Measurements from ENCODE around the gene EMILIN1. TPM values are rescaled to one million over a fixed set of nuclear protein-coding genes. Genes with fewer than 3 reads are reported as not detected.

Gene EMILIN1
- total and polyA plus RNA-seq, 2 of the 8 experiments (the other 6 are each of a cell fraction or from before 2014, with no cell fraction given), result 1.9 to 3.0 TPM

DNA sequence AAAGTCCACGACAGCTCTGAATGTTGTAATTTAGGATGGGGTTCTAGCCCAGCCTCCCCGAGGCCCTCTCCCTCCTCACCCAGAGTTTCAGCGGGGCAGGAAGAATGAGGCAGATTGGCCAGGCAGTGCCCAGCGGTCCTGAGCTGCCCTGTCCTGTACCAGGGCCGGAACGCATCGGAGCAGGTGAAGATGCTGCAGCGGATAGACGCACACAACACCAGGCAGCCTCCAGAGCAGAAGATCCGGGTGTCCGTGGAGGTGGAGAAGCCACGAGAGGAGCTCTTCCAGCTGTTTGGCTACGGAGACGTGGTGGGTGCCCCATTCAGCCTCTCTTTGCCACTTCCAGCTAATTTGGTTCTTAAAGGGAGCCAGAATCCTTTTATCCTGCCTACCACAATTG, 18.9 kb downstream of the EMILIN1 start:
- H3K23me2 ChIP-seq (ENCODE audit: low read depth, low read length), result no peaks in the 10 kb centered on the region
- no peak overlapping the region for H3K14ac ChIP-seq (ENCODE audit: insufficient read length)
- H3K56ac ChIP-seq (replicated peaks; ENCODE audit: insufficient read length, low read depth, low read length), result no peak overlapping the region
- H2BK5ac ChIP-seq (ENCODE audit: low read depth, low read length), result no peak overlapping the region
- no peaks in the 10 kb centered on the region for H3K9me3 ChIP-seq (ENCODE audit: insufficient read depth in 2 of 2, low read depth in 1 of 2, low read length in 1 of 2)
- H3K4me1 ChIP-seq (replicated peaks in 1 of 4; ENCODE audit: control insufficient read depth in 3 of 4, insufficient read depth in 4 of 4, low read length in 3 of 4), result peaks cover 0 to 2% (median under 1%) of the 10 kb centered on the region in 4 experiments; a peak in 2 of 7 replicates
- H3K4me2 ChIP-seq (ENCODE audit: insufficient read depth in 1 of 2, low read depth in 2 of 2, low read length in 2 of 2), result no peak overlapping the region
- H3K79me1 ChIP-seq (ENCODE audit: low read depth, low read length), result no peaks in the 10 kb centered on the region; the same call in 1 of the 2 replicates
- no peaks in the 10 kb centered on the region for H3K27me3 ChIP-seq (replicated peaks in 1 of 4; ENCODE audit: control insufficient read depth in 3 of 4, extremely low read depth in 1 of 4, insufficient read depth in 3 of 4, low read length in 3 of 4)
- H3K36me3 ChIP-seq (ENCODE audit: control insufficient read depth in 2 of 4, insufficient read depth in 4 of 4, low read length in 3 of 4), result no peaks in the 10 kb centered on the region
- no peak overlapping the region for H3K18ac ChIP-seq (ENCODE audit: extremely low read depth, low read length)
- H2AK5ac ChIP-seq (ENCODE audit: low read depth, low read length), result no peak overlapping the region
- H4K91ac ChIP-seq (replicated peaks; ENCODE audit: insufficient read length, low read length), result no peak overlapping the region
- 87% methylated on average over 14 of the region's 14 CpGs; no CpG with 5 or more reads in 1 of the 2 experiments for WGBS, 2 experiments (ENCODE audit: extremely low coverage in 1 of 2, insufficient coverage in 1 of 2, insufficient read length in 1 of 2, insufficient replicate concordance in 2 of 2, low coverage in 1 of 2, low lambda C conversion rate in 2 of 2, missing lambda C conversion rate in 1 of 2)
- no peak overlapping the region for H3K27ac ChIP-seq (ENCODE audit: low read depth, low read length)
- no peaks in the 10 kb centered on the region for H3K79me2 ChIP-seq (ENCODE audit: control insufficient read depth in 1 of 2, insufficient read depth in 2 of 2, low read length in 2 of 2)
- H3K9ac ChIP-seq (replicated peaks in 1 of 4; ENCODE audit: extremely low read depth in 1 of 4, low read depth in 3 of 4, low read length in 3 of 4), result no peak overlapping the region
- H3K4ac ChIP-seq (replicated peaks; ENCODE audit: insufficient read length, low read depth, low read length), result no peak overlapping the region
- no peak overlapping the region for H2BK120ac ChIP-seq (replicated peaks; ENCODE audit: low read depth, low read length)
- H4K20me1 ChIP-seq (replicated peaks in 1 of 2; ENCODE audit: control insufficient read depth in 1 of 2, insufficient read depth in 2 of 2, low read length in 2 of 2), result peaks cover 0 to 3% of the 10 kb centered on the region in 2 experiments
- ChIA-PET POLR2A (ENCODE audit: partially characterized antibody) (interaction anchor here (0.8 to 3.4 kb wide), 8 partner anchors 10 to 137 kb away, joined by 3 to 10 read pairs (median 4); partner anchors contain the start of genes ABHD1, KHK and PREB), CTCF (ENCODE audit: partially characterized antibody) (interaction anchor here (0.6 to 12.7 kb wide), 23 partner anchors 8 to 206 kb away, joined by 3 to 120 read pairs (median 5); partner anchors contain the start of genes KHK, PREB, SLC30A3 and TMEM214)
- FAIRE-seq (no peak), DNase-seq (ENCODE audit: low read depth in 1 of 2, low spot score in 2 of 2) (no peak)
- no peak overlapping the region for H4K8ac ChIP-seq (ENCODE audit: extremely low read depth, insufficient read depth, low read length)
- TF ChIP-seq BACH1 (IDR thresholded peaks at IDR 0.05; ENCODE audit: low read length), result no peak
- TF ChIP-seq, protein P1, sequence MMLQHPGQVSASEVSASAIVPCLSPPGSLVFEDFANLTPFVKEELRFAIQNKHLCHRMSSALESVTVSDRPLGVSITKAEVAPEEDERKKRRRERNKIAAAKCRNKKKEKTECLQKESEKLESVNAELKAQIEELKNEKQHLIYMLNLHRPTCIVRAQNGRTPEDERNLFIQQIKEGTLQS (IDR thresholded peaks at IDR 0.05; ENCODE audit: insufficient read depth, low read depth, low read length), result no peak
- TF ChIP-seq, protein P2, sequence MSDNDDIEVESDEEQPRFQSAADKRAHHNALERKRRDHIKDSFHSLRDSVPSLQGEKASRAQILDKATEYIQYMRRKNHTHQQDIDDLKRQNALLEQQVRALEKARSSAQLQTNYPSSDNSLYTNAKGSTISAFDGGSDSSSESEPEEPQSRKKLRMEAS (IDR thresholded peaks at IDR 0.05), result no peak
- no peak for TF ChIP-seq SAP30 (IDR thresholded peaks at IDR 0.05; ENCODE audit: insufficient read depth, insufficient replicate concordance, low read length)
- no peak for TF ChIP-seq SP2 (IDR thresholded peaks at IDR 0.05; ENCODE audit: low read length)
- TF ChIP-seq RFX5 (IDR thresholded peaks at IDR 0.05; ENCODE audit: borderline replicate concordance, low read depth, low read length), result no peak
- no peak for TF ChIP-seq HDAC6 (IDR thresholded peaks at IDR 0.05; ENCODE audit: low read depth, low read length)
- TF ChIP-seq NANOG (IDR thresholded peaks at IDR 0.05; ENCODE audit: insufficient read depth, low read depth, low read length, poor library complexity, severe bottlenecking), result no peak
- no peak for TF ChIP-seq CTBP2 (IDR thresholded peaks at IDR 0.05; ENCODE audit: borderline replicate concordance, insufficient read depth, insufficient read length, low read length)
- no peak overlapping the region for H3K4me3 ChIP-seq (ENCODE audit: extremely low read depth in 1 of 4, insufficient read depth in 2 of 4, low read depth in 3 of 4, low read length in 4 of 4)
- H2BK15ac ChIP-seq (ENCODE audit: low read length), result no peak overlapping the region
- H3K23ac ChIP-seq (ENCODE audit: insufficient read length), result no peak overlapping the region
- H2BK20ac ChIP-seq (ENCODE audit: low read length), result no peak overlapping the region
- no peak overlapping the region for H2BK12ac ChIP-seq (ENCODE audit: low read depth, low read length)
- no peak overlapping the region for H2AFZ ChIP-seq (ENCODE audit: low read length)
- no peak overlapping the region for H4K5ac ChIP-seq (ENCODE audit: insufficient read length, low read depth, low read length)

Data from H1 (cell line).